Lung (tissue), 12 donors: Measurements from ENCODE around the gene FADS1. TPM values are rescaled to one million over a fixed set of nuclear protein-coding genes. Genes with fewer than 3 reads are reported as not detected.

Source experiments
- ATAC-seq: fragments of 200-7000 bp; cut with Tn5 transposase; one replicate; pipeline ENCODE4 v1.9.1; 2020; ENCODE audit warnings: moderate number of reproducible peaks; ENCODE audit not compliant: insufficient read depth, low FRiP score
- DNase-seq, 3 donors: peaks; one replicate each; pipeline ENCODE4 v3.0.0-alpha.2; 2013 to 2017
- H3K27ac ChIP-seq, 2 donors: one replicate each; pipeline ENCODE4 v1.5.1; 2013; ENCODE audit warnings: mild to moderate bottlenecking in 2 of 2, moderate library complexity in 2 of 2, control low read depth in 1 of 2, inconsistent platforms in 1 of 2, low read depth in 1 of 2, low read length in 1 of 2
- H3K27me3 ChIP-seq, 3 donors: one replicate each; pipeline ENCODE4 v1.5.1; 2013; ENCODE audit warnings: low read length in 2 of 3; ENCODE audit not compliant: control insufficient read depth in 3 of 3, insufficient read depth in 3 of 3
- H3K36me3 ChIP-seq, 4 donors: one replicate each; pipeline ENCODE4 v1.5.1; 2013; ENCODE audit warnings: low read length in 4 of 4, mild to moderate bottlenecking in 1 of 4, moderate library complexity in 1 of 4; ENCODE audit not compliant: control insufficient read depth in 4 of 4, insufficient read depth in 4 of 4
- H3K4me1 ChIP-seq, 5 donors: one replicate each; pipeline ENCODE4 v1.5.1; 2013; ENCODE audit warnings: low read length in 5 of 5, mild to moderate bottlenecking in 2 of 5, moderate library complexity in 1 of 5; ENCODE audit not compliant: control insufficient read depth in 5 of 5, insufficient read depth in 5 of 5
- H3K4me3 ChIP-seq: one replicate; pipeline ENCODE4 v1.5.1; 2013; ENCODE audit warnings: mild to moderate bottlenecking, control low read depth, moderate library complexity
- H3K9ac ChIP-seq, 2 donors: one replicate each; pipeline ENCODE4 v1.5.1; 2013; ENCODE audit warnings: low read length in 2 of 2, control low read depth in 1 of 2; ENCODE audit not compliant: insufficient read depth in 1 of 2
- H3K9me3 ChIP-seq, 4 donors: one replicate each; pipeline ENCODE4 v1.5.1; 2013; ENCODE audit warnings: low read length in 3 of 4, mild to moderate bottlenecking in 1 of 4, moderate library complexity in 1 of 4; ENCODE audit not compliant: control insufficient read depth in 4 of 4, insufficient read depth in 3 of 4
- CTCF ChIP-seq: IDR thresholded peaks from 2 replicates; pipeline ENCODE4 v1.5.1; 2012; ENCODE audit warnings: mild to moderate bottlenecking; ENCODE audit errors: control extremely low read depth, extremely low read depth
- WGBS, 2 donors: extraction: QIAGEN DNeasy Blood & Tissue Kit; methylation state at CpG; one replicate each; pipeline ENCODE4 v1.1.7; 2013; 5-methylcytosine and 5-hydroxymethylcytosine counted together
- polyA plus RNA-seq, 2 donors: library from polyadenylated mRNA; stranded (reverse); fragments of 200-250 nt; gene quantifications; one replicate each; pipeline ENCODE4 v1.2.1, GENCODE V29; 2013
- total RNA-seq, 2 donors: library from RNA; depleted of rRNA in 1 of 2; stranded (reverse); fragments of >200 nt in 1 of 2; gene quantifications; one replicate each; pipeline ENCODE4 v1.2.1, GENCODE V29; 2014 to 2021
- donor health status: control.
- donor health status: control.
- donor health status: Bipolar disorder and iron deficiency.
- donor health status: healthy.
- donor health status: DM: yes; HTN: yes; CAD: no.

FADS1 gene
- total and polyA plus RNA-seq, 4 donors, result 35.1 to 102 (median 45.0) TPM

GRCh38 chr11:61780581-61781162 is 36.1 kb downstream of the FADS1 start:
- TF ChIP-seq CTCF, result no peak
- 84 to 92% methylated on average over 8 to 9 of the region's 9 CpGs for WGBS, 2 donors
- Histone ChIP-seq H3K36me3 (peaks cover 0 to 19% (median 14%) of the 10 kb centered on the region in 4 donors), H3K9me3 (no peaks in the 10 kb centered on the region), H3K27ac (no peak overlapping the region), H3K4me1 (peaks cover 0 to 2% (median 0%) of the 10 kb centered on the region in 5 donors), H3K27me3 (no peaks in the 10 kb centered on the region), H3K9ac (no peak overlapping the region), H3K4me3 (no peak overlapping the region)
- DNase-seq (no peak), ATAC-seq (no peak)

- no peaks in the 10 kb centered on the region for H3K27me3 ChIP-seq
- no peak for TF ChIP-seq CTCF
- peaks cover 0 to 2% (median 0%) of the 10 kb centered on the region in 5 donors for H3K4me1 ChIP-seq
- 87 to 93% methylated on average over 14 of the region's 14 CpGs for WGBS, 2 donors
- ATAC-seq (no peak), DNase-seq (no peak)
- no peak overlapping the region for H3K4me3 ChIP-seq
- no peak overlapping the region for H3K27ac ChIP-seq
- no peaks in the 10 kb centered on the region for H3K9me3 ChIP-seq
- no peak overlapping the region for H3K9ac ChIP-seq
- peaks cover 0 to 14% (median 10%) of the 10 kb centered on the region in 4 donors for H3K36me3 ChIP-seq
These were observed 36.9 kb downstream of the FADS1 start for GRCh38 chr11:61779666-61780525.

- H3K27ac ChIP-seq, result no peak overlapping the region
- H3K4me1 ChIP-seq, result peaks cover 0 to 2% (median 0%) of the 10 kb centered on the region in 5 donors
- WGBS, 2 donors, result 90 to 93% methylated on average over 24 of the region's 24 CpGs
- ATAC-seq (no peak), DNase-seq (no peak)
- H3K9ac ChIP-seq, result no peak overlapping the region
- H3K4me3 ChIP-seq, result no peak overlapping the region
- TF ChIP-seq CTCF, result no peak
- H3K36me3 ChIP-seq, result peaks cover 0 to 9% (median 7%) of the 10 kb centered on the region in 4 donors
- H3K9me3 ChIP-seq, result no peaks in the 10 kb centered on the region
- no peaks in the 10 kb centered on the region for H3K27me3 ChIP-seq
These were observed 37.7 kb downstream of the FADS1 start for GRCh38 chr11:61778920-61779650.
